GM19193 (cell line): ENCODE measurements around the gene WNK2.

Experiments used
- POLR2A ChIP-seq: IDR thresholded peaks from 4 replicates; pipeline ENCODE4 v1.6.1; 2011; ENCODE audit not compliant: insufficient read depth, insufficient read length; ENCODE audit errors: extremely low read depth

WNK2 gene

GRCh38 chr9:93343663-93344062, 159.7 kb downstream of the WNK2 start:
- no peak for TF ChIP-seq POLR2A

GRCh38 chr9:93345643-93346230, 161.8 kb downstream of the WNK2 start:
- no peak for TF ChIP-seq POLR2A

- TF ChIP-seq POLR2A = no peak
Measured at GRCh38 chr9:93346231-93347112, 162.5 kb downstream of the WNK2 start.

GRCh38 chr9:93354451-93354850, 170.5 kb downstream of the WNK2 start:
- no peak for TF ChIP-seq POLR2A

GRCh38 chr9:93355827-93356226, 171.9 kb downstream of the WNK2 start:
- TF ChIP-seq POLR2A = no peak

GRCh38 chr9:93357649-93358048, 173.7 kb downstream of the WNK2 start:
- TF ChIP-seq POLR2A = no peak

GRCh38 chr9:93361995-93362394, 178.1 kb downstream of the WNK2 start:
- TF ChIP-seq POLR2A = no peak

GRCh38 chr9:93364734-93365426, 180.9 kb downstream of the WNK2 start:
- no peak for TF ChIP-seq POLR2A

GRCh38 chr9:93365427-93366118, 181.6 kb downstream of the WNK2 start:
- no peak for TF ChIP-seq POLR2A

- no peak for TF ChIP-seq POLR2A
Measured at GRCh38 chr9:93366119-93366447, 182.1 kb downstream of the WNK2 start.

GRCh38 chr9:93368437-93368836, 184.5 kb downstream of the WNK2 start:
- no peak for TF ChIP-seq POLR2A

GRCh38 chr9:93369686-93370085, 185.7 kb downstream of the WNK2 start:
- TF ChIP-seq POLR2A = no peak
